Measurements from ENCODE around the gene CLEC5A.
"Not testable (repeated sequence)": the region's sequence is repeated elsewhere in the genome, so short reads cannot be mapped to it uniquely, and the experiment has no call there.

The CLEC5A gene

GRCh38 chr7:141985926-141986325 is 39.2 kb upstream of the CLEC5A start:
- not testable (repeated sequence) for H3K27me3 ChIP-seq (ENCODE audit: control insufficient read depth in 1 of 2, insufficient read depth in 1 of 2, low read length in 2 of 2); H2AK5ac ChIP-seq (ENCODE audit: low read length, severe bottlenecking); H2BK15ac ChIP-seq (ENCODE audit: low read depth, poor library complexity, severe bottlenecking); H4K91ac ChIP-seq (ENCODE audit: low read length); H3K18ac ChIP-seq (ENCODE audit: low read depth in 1 of 2, low read length in 2 of 2); H3K14ac ChIP-seq (ENCODE audit: low read length in 2 of 2); H3K23ac ChIP-seq (ENCODE audit: low read length in 2 of 2); H3K9me3 ChIP-seq (ENCODE audit: control insufficient read depth, low read length); H2BK5ac ChIP-seq (ENCODE audit: low read depth, low read length, poor library complexity, severe bottlenecking); H2BK120ac ChIP-seq (ENCODE audit: low read depth, low read length); H3K4me3 ChIP-seq (ENCODE audit: insufficient read depth in 1 of 2, low read depth in 1 of 2, low read length in 2 of 2); H2AFZ ChIP-seq (ENCODE audit: low read depth, low read length); H3K9ac ChIP-seq (ENCODE audit: low read length); H3K4ac ChIP-seq (ENCODE audit: low read depth in 1 of 2, low read length in 2 of 2); H3K79me1 ChIP-seq (replicated peaks; ENCODE audit: low read length, poor library complexity, severe bottlenecking); H3K36me3 ChIP-seq (ENCODE audit: control insufficient read depth in 1 of 2, insufficient read depth in 2 of 2, low read depth in 1 of 2, low read length in 2 of 2); H4K8ac ChIP-seq (ENCODE audit: low read length); H2BK12ac ChIP-seq (ENCODE audit: low read length in 2 of 2); H3K27ac ChIP-seq (ENCODE audit: low read length, poor library complexity, severe bottlenecking); DNase-seq; H3K4me2 ChIP-seq (ENCODE audit: low read length, poor library complexity, severe bottlenecking); H3K4me1 ChIP-seq (ENCODE audit: control insufficient read depth, insufficient read depth, low read depth, low read length)
- whole genome bisulfite sequencing, result 84% methylated on average over 10 of the region's 13 CpGs

DNA sequence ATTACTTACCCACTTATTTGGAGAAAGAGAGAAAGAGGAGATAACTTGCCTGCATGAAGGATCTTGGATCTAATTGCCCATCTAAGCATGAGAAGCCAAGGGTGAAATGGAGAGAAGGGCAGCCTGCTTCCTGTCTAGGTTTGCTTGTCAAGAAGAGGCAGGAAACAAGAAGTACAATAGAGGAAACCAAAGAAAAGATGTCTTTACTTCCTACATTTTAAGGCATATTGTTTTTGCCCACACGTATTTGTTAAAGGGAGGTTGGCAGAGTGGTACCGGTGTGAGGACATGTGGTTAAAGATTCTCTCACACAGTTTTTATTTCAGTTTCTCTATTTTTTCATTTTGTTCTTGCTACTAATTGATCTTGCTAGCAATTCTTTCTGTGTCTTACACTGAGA is 32.8 kb upstream of the CLEC5A start:
- no peak overlapping the region for H2BK120ac ChIP-seq (ENCODE audit: low read depth, low read length)
- no peak overlapping the region for H4K8ac ChIP-seq (ENCODE audit: low read length)
- no peak overlapping the region for H3K4ac ChIP-seq (ENCODE audit: low read depth in 1 of 2, low read length in 2 of 2)
- WGBS, result no CpG with 5 or more reads among the region's 2 CpGs
- no peak overlapping the region for H3K27ac ChIP-seq (ENCODE audit: low read length, poor library complexity, severe bottlenecking)
- H3K18ac ChIP-seq (ENCODE audit: low read depth in 1 of 2, low read length in 2 of 2), result no peak overlapping the region
- no peak overlapping the region for H3K14ac ChIP-seq (ENCODE audit: low read length in 2 of 2)
- no peaks in the 10 kb centered on the region for H3K79me1 ChIP-seq (replicated peaks; ENCODE audit: low read length, poor library complexity, severe bottlenecking)
- H3K27me3 ChIP-seq (ENCODE audit: control insufficient read depth in 1 of 2, insufficient read depth in 1 of 2, low read length in 2 of 2), result no peaks in the 10 kb centered on the region
- H3K4me3 ChIP-seq (ENCODE audit: insufficient read depth in 1 of 2, low read depth in 1 of 2, low read length in 2 of 2), result no peak overlapping the region
- no peak overlapping the region for H3K23ac ChIP-seq (ENCODE audit: low read length in 2 of 2)
- no peaks in the 10 kb centered on the region for H3K36me3 ChIP-seq (ENCODE audit: control insufficient read depth in 1 of 2, insufficient read depth in 2 of 2, low read depth in 1 of 2, low read length in 2 of 2)
- H3K9ac ChIP-seq (ENCODE audit: low read length), result no peak overlapping the region
- H3K4me2 ChIP-seq (ENCODE audit: low read length, poor library complexity, severe bottlenecking), result no peak overlapping the region
- no peak overlapping the region for H2BK12ac ChIP-seq (ENCODE audit: low read length in 2 of 2)
- H2BK5ac ChIP-seq (ENCODE audit: low read depth, low read length, poor library complexity, severe bottlenecking), result no peak overlapping the region
- H2BK15ac ChIP-seq (ENCODE audit: low read depth, poor library complexity, severe bottlenecking), result no peak overlapping the region
- H2AK5ac ChIP-seq (ENCODE audit: low read length, severe bottlenecking), result no peak overlapping the region
- no peaks in the 10 kb centered on the region for H3K9me3 ChIP-seq (ENCODE audit: control insufficient read depth, low read length)
- DNase-seq, result no peak
- H3K4me1 ChIP-seq (ENCODE audit: control insufficient read depth, insufficient read depth, low read depth, low read length), result no peaks in the 10 kb centered on the region
- H4K91ac ChIP-seq (ENCODE audit: low read length), result no peak overlapping the region
- H2AFZ ChIP-seq (ENCODE audit: low read depth, low read length), result no peak overlapping the region

DNA sequence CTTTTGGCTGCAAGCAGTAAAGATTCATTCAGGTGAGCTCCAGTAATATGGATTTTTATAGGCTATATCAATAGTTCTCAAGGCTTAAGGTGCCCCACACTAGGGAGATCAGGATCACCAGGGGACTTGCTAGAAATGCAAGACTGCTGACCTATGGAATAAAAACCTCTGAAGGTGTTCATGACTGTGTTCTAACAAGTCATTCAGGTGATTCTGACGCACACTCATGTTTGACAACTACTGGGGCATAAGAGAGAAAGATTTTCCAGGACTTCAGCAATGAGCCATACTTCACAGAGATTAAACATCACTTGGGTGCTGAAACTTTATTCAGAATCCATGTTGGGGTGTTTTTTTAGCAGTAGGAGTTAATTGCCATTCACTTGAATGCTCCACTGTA is 31.6 kb upstream of the CLEC5A start:
- Histone ChIP-seq H3K27me3 (ENCODE audit: control insufficient read depth in 1 of 2, insufficient read depth in 1 of 2, low read length in 2 of 2) (no peaks in the 10 kb centered on the region), H3K27ac (ENCODE audit: low read length, poor library complexity, severe bottlenecking) (no peak overlapping the region), H2BK12ac (ENCODE audit: low read length in 2 of 2) (no peak overlapping the region), H3K9ac (ENCODE audit: low read length) (no peak overlapping the region), H3K4me1 (ENCODE audit: control insufficient read depth, insufficient read depth, low read depth, low read length) (no peaks in the 10 kb centered on the region), H2AK5ac (ENCODE audit: low read length, severe bottlenecking) (no peak overlapping the region), H2AFZ (ENCODE audit: low read depth, low read length) (no peak overlapping the region), H2BK120ac (ENCODE audit: low read depth, low read length) (no peak overlapping the region), H4K8ac (ENCODE audit: low read length) (no peak overlapping the region), H3K79me1 (replicated peaks; ENCODE audit: low read length, poor library complexity, severe bottlenecking) (no peaks in the 10 kb centered on the region), H3K23ac (ENCODE audit: low read length in 2 of 2) (no peak overlapping the region), H4K91ac (ENCODE audit: low read length) (no peak overlapping the region), H3K4me3 (ENCODE audit: insufficient read depth in 1 of 2, low read depth in 1 of 2, low read length in 2 of 2) (no peak overlapping the region), H2BK5ac (ENCODE audit: low read depth, low read length, poor library complexity, severe bottlenecking) (no peak overlapping the region), H3K36me3 (ENCODE audit: control insufficient read depth in 1 of 2, insufficient read depth in 2 of 2, low read depth in 1 of 2, low read length in 2 of 2) (no peaks in the 10 kb centered on the region), H3K18ac (ENCODE audit: low read depth in 1 of 2, low read length in 2 of 2) (no peak overlapping the region), H2BK15ac (ENCODE audit: low read depth, poor library complexity, severe bottlenecking) (no peak overlapping the region), H3K4me2 (ENCODE audit: low read length, poor library complexity, severe bottlenecking) (no peak overlapping the region), H3K9me3 (ENCODE audit: control insufficient read depth, low read length) (no peaks in the 10 kb centered on the region), H3K4ac (ENCODE audit: low read depth in 1 of 2, low read length in 2 of 2) (no peak overlapping the region), H3K14ac (ENCODE audit: low read length in 2 of 2) (no peak overlapping the region)
- WGBS, result 100% methylated on average over 1 of the region's 1 CpG
- DNase-seq, result no peak

DNA sequence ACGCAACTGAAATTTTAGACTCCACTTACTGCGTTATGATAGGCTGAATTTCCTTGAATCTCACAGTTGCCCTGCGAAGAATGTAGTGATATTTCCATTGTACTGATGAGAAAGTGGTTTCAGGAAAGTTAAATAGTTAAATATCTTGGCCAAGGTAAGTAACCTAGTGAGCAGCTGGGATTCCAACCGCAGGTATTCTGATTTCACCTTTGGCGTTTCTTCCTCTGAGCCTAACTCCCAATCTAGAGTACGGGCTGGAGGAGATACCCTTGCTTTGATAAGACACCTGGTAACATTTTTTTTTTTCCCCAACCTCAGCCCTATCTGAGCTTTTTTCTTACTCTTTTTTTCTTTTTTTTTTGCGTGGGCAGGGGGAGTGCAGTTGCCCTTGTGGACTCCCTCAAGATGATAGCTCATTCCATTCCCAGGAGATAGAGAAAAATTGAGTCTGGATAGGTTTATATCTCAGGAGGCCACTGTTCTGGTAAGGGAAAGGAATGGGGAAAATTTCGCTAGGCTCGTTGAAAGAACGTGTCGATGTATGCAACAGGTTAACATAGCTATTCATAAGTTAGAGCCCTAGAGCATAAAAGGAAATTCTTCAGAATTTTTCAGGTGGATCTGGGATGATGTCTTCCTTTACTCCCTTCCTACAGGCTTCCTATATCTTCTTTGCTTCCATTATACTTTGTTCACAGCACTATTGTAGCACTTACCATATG is 29.9 kb upstream of the CLEC5A start:
- Histone ChIP-seq H3K79me1 (replicated peaks; ENCODE audit: low read length, poor library complexity, severe bottlenecking) (no peaks in the 10 kb centered on the region), H3K4me3 (ENCODE audit: insufficient read depth in 1 of 2, low read depth in 1 of 2, low read length in 2 of 2) (no peak overlapping the region), H2BK12ac (ENCODE audit: low read length in 2 of 2) (no peak overlapping the region), H3K9me3 (ENCODE audit: control insufficient read depth, low read length) (no peaks in the 10 kb centered on the region), H2BK120ac (ENCODE audit: low read depth, low read length) (no peak overlapping the region), H3K23ac (ENCODE audit: low read length in 2 of 2) (no peak overlapping the region), H4K91ac (ENCODE audit: low read length) (no peak overlapping the region), H3K27ac (ENCODE audit: low read length, poor library complexity, severe bottlenecking) (no peak overlapping the region), H3K4me2 (ENCODE audit: low read length, poor library complexity, severe bottlenecking) (no peak overlapping the region), H3K27me3 (ENCODE audit: control insufficient read depth in 1 of 2, insufficient read depth in 1 of 2, low read length in 2 of 2) (peaks cover 0 to 2% of the 10 kb centered on the region in 2 experiments), H2AK5ac (ENCODE audit: low read length, severe bottlenecking) (no peak overlapping the region), H3K18ac (ENCODE audit: low read depth in 1 of 2, low read length in 2 of 2) (no peak overlapping the region), H3K14ac (ENCODE audit: low read length in 2 of 2) (no peak overlapping the region), H3K4me1 (ENCODE audit: control insufficient read depth, insufficient read depth, low read depth, low read length) (no peaks in the 10 kb centered on the region), H3K4ac (ENCODE audit: low read depth in 1 of 2, low read length in 2 of 2) (no peak overlapping the region), H2BK5ac (ENCODE audit: low read depth, low read length, poor library complexity, severe bottlenecking) (no peak overlapping the region), H3K36me3 (ENCODE audit: control insufficient read depth in 1 of 2, insufficient read depth in 2 of 2, low read depth in 1 of 2, low read length in 2 of 2) (no peaks in the 10 kb centered on the region), H4K8ac (ENCODE audit: low read length) (no peak overlapping the region), H2BK15ac (ENCODE audit: low read depth, poor library complexity, severe bottlenecking) (no peak overlapping the region), H3K9ac (ENCODE audit: low read length) (no peak overlapping the region), H2AFZ (ENCODE audit: low read depth, low read length) (no peak overlapping the region)
- 61% methylated on average over 10 of the region's 11 CpGs for WGBS
- DNase-seq, result no peak

All from mesenchymal stem cell (in vitro differentiated cells and primary cell).